HUDEP-2 (cell line): ENCODE results near the gene FAM240B.

Experiments used
- DNase-seq, 76 experiments: peaks; one replicate each; lab custom pipeline; 2025; ENCODE audit not compliant: unreplicated experiment in 76 of 76; lab: John Stamatoyannopoulos, UW

The FAM240B gene

GRCh38 chr9:38705917-38706316 lies 14.0 kb downstream of the FAM240B start:
- no peak for DNase-seq

GRCh38 chr9:38700695-38701094 lies 19.2 kb downstream of the FAM240B start:
- DNase-seq: no peak

GRCh38 chr9:38699337-38699736 lies 20.6 kb downstream of the FAM240B start:
- DNase-seq: no peak

GRCh38 chr9:38697776-38698300 lies 22.1 kb downstream of the FAM240B start:
- DNase-seq: no peak

- no peak for DNase-seq
Measured at GRCh38 chr9:38696999-38697398, 22.9 kb downstream of the FAM240B start.

- DNase-seq: no peak
Measured at GRCh38 chr9:38694676-38695075, 25.3 kb downstream of the FAM240B start.

- DNase-seq: no peak
Measured at GRCh38 chr9:38692707-38693106, 27.2 kb downstream of the FAM240B start.

- no peak for DNase-seq
Measured at GRCh38 chr9:38690574-38690973, 29.4 kb downstream of the FAM240B start.

- no peak for DNase-seq
Measured at GRCh38 chr9:38689678-38690077, 30.3 kb downstream of the FAM240B start.

GRCh38 chr9:38687992-38688391 lies 31.9 kb downstream of the FAM240B start:
- DNase-seq: no peak

GRCh38 chr9:38687389-38687842 lies 32.5 kb downstream of the FAM240B start:
- no peak for DNase-seq

- no peak for DNase-seq
Measured at GRCh38 chr9:38686933-38687332, 33.0 kb downstream of the FAM240B start.

- DNase-seq: no peak
Measured at GRCh38 chr9:38685535-38685934, 34.4 kb downstream of the FAM240B start.

- DNase-seq: no peak
Measured at GRCh38 chr9:38683336-38683735, 36.6 kb downstream of the FAM240B start.

GRCh38 chr9:38682713-38683112 lies 37.2 kb downstream of the FAM240B start:
- no peak for DNase-seq

- no peak for DNase-seq
Measured at GRCh38 chr9:38681747-38682227, 38.1 kb downstream of the FAM240B start.

GRCh38 chr9:38680837-38681445 lies 39.0 kb downstream of the FAM240B start:
- DNase-seq: no peak

GRCh38 chr9:38677660-38678303 lies 42.2 kb downstream of the FAM240B start:
- no peak for DNase-seq

GRCh38 chr9:38675831-38676230 lies 44.1 kb downstream of the FAM240B start:
- no peak for DNase-seq

- no peak for DNase-seq
Measured at GRCh38 chr9:38675211-38675610, 44.7 kb downstream of the FAM240B start.

GRCh38 chr9:38673399-38674193 lies 46.3 kb downstream of the FAM240B start:
- DNase-seq: no peak
